Adrenal gland (tissue), 12 donors: Measurements from ENCODE around the gene DNTT. TPM values are rescaled to one million over a fixed set of nuclear protein-coding genes. Genes with fewer than 3 reads are reported as not detected.
A peak's percentile ranks its signal among the peaks of the same experiment; 100 is the strongest.

Experiments used
- DNase-seq, 7 donors: peaks; one replicate each; pipeline ENCODE4 v3.0.0-alpha.2; 2019 to 2020
- H3K27ac ChIP-seq, 5 donors: fragments of 200-600 bp; sonication (generic) in 4 of 5; 1 replicate in 3 of 5; 2 replicates in 2 of 5; pipeline versions ENCODE4 v1.5.1 to v1.8.0; 2016 to 2020; ENCODE audit warnings: mild to moderate bottlenecking in 1 of 5
- H3K27me3 ChIP-seq: fragments of 200-600 bp; 2 replicates; pipeline ENCODE4 v1.8.0; 2021
- H3K36me3 ChIP-seq, 2 donors: fragments of 200-600 bp; replicated peaks in 1 of 2; 1 replicate in 1 of 2; 2 replicates in 1 of 2; pipeline versions ENCODE4 v1.5.1 to v1.8.0; 2018 to 2022
- H3K4me1 ChIP-seq, 2 donors: fragments of 200-600 bp; replicated peaks in 1 of 2; 1 replicate in 1 of 2; 2 replicates in 1 of 2; pipeline versions ENCODE4 v1.5.1 to v1.8.0; 2018 to 2021
- H3K4me3 ChIP-seq, 4 donors: fragments of 200-600 bp; sonication (generic) in 3 of 4; one replicate each; pipeline ENCODE4 v1.5.1; 2016 to 2018
- H3K9me3 ChIP-seq, 3 donors: fragments of 200-600 bp; sonication (generic) in 1 of 3; replicated peaks in 1 of 3; 1 replicate in 2 of 3; 2 replicates in 1 of 3; pipeline versions ENCODE4 v1.5.1 to v1.8.0; 2016 to 2021
- CTCF ChIP-seq, 6 experiments: fragments of 450-650 bp in 4 of 6; fragments of 200-600 bp in 2 of 6; sonication (generic) in 1 of 6; IDR thresholded peaks; 1 replicate in 5 of 6; 2 replicates in 1 of 6; pipeline versions ENCODE4 v1.5.1 to v1.8.0; 2016 to 2021; ENCODE audit warnings: antibody characterized with exemption in 6 of 6, mild to moderate bottlenecking in 2 of 6, moderate library complexity in 1 of 6
- POLR2A ChIP-seq, 2 donors: fragments of 450-650 bp; IDR thresholded peaks; one replicate each; pipeline ENCODE4 v1.6.1; 2017; ENCODE audit warnings: antibody characterized with exemption in 2 of 2, mild to moderate bottlenecking in 2 of 2, moderate library complexity in 1 of 2
- WGBS, 4 donors: extraction: QIAGEN DNeasy Blood & Tissue Kit in 2 of 4; methylation state at CpG; one replicate each; pipeline versions ENCODE4 v1.1.5 to v1.1.7; 2013 to 2017; 5-methylcytosine and 5-hydroxymethylcytosine counted together
- intact Hi-C, 2 donors: fragments of 100-400 bp; cut with DNase I; formaldehyde crosslinking; loops; one replicate each; pipeline versions ENCODE4 v1.14.1 to v1.15.0; 2022 to 2023
- polyA plus RNA-seq, 3 donors: library from polyadenylated mRNA; stranded (reverse); fragments of 200-250 nt in 2 of 3; fragments of 350-450 nt in 1 of 3; fragmentation: Illumina TruSeq in 1 of 3; extraction: RNeasy Lipid Tissue Mini Kit (QIAGEN cat#74804) in 1 of 3; gene quantifications; one replicate each; pipeline ENCODE4 v1.2.3, GENCODE V29; 2013 to 2014
- total RNA-seq, 9 donors: library from RNA; depleted of rRNA in 4 of 9; stranded (reverse); fragments of >200 nt in 4 of 9; fragments of 120-200 nt in 1 of 9; fragmentation: NEBNext Ultra II Directional in 1 of 9; extraction: Animal tissue kit (Norgen Biotek cat#: 25700) in 1 of 9; gene quantifications; one replicate each; pipeline versions ENCODE4 v1.1.0 to v1.2.4, GENCODE V29; 2013 to 2023
- donor health status: healthy with polysubstance abuse.
- donor health status: Bipolar disorder and iron deficiency.
- donor health status: DM: yes; HTN: yes; CAD: no.
- donor health status: DM: no; HTN: no; CAD: no.
- donor health status: DM: no; HTN: no; CAD: no.
- donor health status: DM: yes; HTN: yes; CAD: no.

Gene DNTT
- total and polyA plus RNA-seq, 12 donors = not detected

DNA sequence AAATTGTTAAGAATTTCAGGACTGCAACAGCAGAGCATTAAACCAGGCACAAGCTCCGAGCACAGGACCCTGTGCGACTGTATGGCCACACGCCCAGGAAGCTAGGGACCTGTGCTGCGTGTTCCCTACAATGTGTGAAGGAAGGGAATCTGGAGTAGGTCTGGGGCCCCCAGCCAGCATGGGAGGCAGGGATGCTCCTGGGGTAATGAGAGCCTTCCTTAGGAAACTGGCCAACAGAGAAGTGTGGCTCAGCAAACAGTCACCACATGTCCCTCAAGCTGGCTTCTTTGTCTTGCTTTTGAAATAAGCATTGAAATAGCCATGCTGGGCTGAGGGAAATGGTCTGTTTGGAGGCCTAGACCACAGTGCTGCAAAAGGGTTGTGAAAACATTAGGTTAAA is 41.1 kb upstream of the DNTT start:
- WGBS, 4 donors = 69 to 94% (median 93%) methylated on average over 3 to 4 of the region's 4 CpGs

GRCh38 chr10:96263669-96264068 is 40.6 kb upstream of the DNTT start:
- peaks cover 0 to 2% of the 10 kb centered on the region in 2 donors for H3K4me1 ChIP-seq
- WGBS, 4 donors = 62 to 86% (median 70%) methylated on average over 3 to 4 of the region's 4 CpGs
- intact Hi-C loops = no loop called here
- DNase-seq = peak in 1 of 7 donors; percentile 11
- H3K9me3 ChIP-seq = no peaks in the 10 kb centered on the region
- no peaks in the 10 kb centered on the region for H3K36me3 ChIP-seq
- TF ChIP-seq CTCF (IDR thresholded peaks at IDR 0.05) (no peak), POLR2A (IDR thresholded peaks at IDR 0.05) (no peak)
- H3K27me3 ChIP-seq = no peaks in the 10 kb centered on the region
- no peak overlapping the region for H3K4me3 ChIP-seq
- H3K27ac ChIP-seq = no peak overlapping the region

More for the DNA sequence above, 41.1 kb upstream of the DNTT start:
- TF ChIP-seq POLR2A (IDR thresholded peaks at IDR 0.05) (no peak), CTCF (IDR thresholded peaks at IDR 0.05) (no peak)
- Histone ChIP-seq H3K36me3 (no peaks in the 10 kb centered on the region), H3K9me3 (no peaks in the 10 kb centered on the region), H3K4me1 (peaks cover 0 to 7% of the 10 kb centered on the region in 2 donors), H3K4me3 (no peak overlapping the region), H3K27ac (no peak overlapping the region), H3K27me3 (no peaks in the 10 kb centered on the region)
- intact Hi-C loops = no loop called here
- DNase-seq = no peak

DNA sequence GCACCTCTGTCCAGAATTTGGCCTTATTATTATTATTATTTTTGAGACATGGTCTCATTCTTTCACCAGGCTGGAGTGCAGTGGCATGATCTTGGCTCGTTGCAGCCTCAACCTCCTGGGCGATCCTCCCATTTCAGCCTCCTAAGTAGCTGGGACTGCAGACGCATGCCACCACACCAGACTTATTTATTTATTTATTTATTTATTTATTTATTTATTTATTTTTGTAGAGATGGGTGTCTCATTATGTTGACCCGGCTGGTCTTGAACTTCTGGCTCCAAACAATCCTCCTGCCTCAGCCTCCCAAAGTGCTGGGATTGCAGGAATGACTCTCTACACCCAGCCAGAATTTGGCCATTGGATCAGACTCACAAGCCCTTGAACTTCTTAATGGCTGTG is 39.3 kb upstream of the DNTT start:
- no peaks in the 10 kb centered on the region for H3K9me3 ChIP-seq
- no peaks in the 10 kb centered on the region for H3K4me1 ChIP-seq
- no peak for DNase-seq
- H3K27ac ChIP-seq = no peak overlapping the region
- no peak overlapping the region for H3K4me3 ChIP-seq
- H3K36me3 ChIP-seq = no peaks in the 10 kb centered on the region
- intact Hi-C loops = no loop called here
- WGBS, 4 donors = 85 to 94% (median 90%) methylated on average over 4 of the region's 4 CpGs
- TF ChIP-seq CTCF (IDR thresholded peaks at IDR 0.05) (no peak), POLR2A (IDR thresholded peaks at IDR 0.05) (no peak)
- no peaks in the 10 kb centered on the region for H3K27me3 ChIP-seq

- Histone ChIP-seq H3K36me3 (no peaks in the 10 kb centered on the region), H3K4me1 (no peaks in the 10 kb centered on the region), H3K27ac (no peak overlapping the region), H3K27me3 (no peaks in the 10 kb centered on the region), H3K9me3 (no peaks in the 10 kb centered on the region), H3K4me3 (no peak overlapping the region)
- TF ChIP-seq POLR2A (IDR thresholded peaks at IDR 0.05) (no peak), CTCF (IDR thresholded peaks at IDR 0.05) (no peak)
- intact Hi-C loops = no loop called here
- DNase-seq = no peak
- 58 to 76% (median 73%) methylated on average over 5 to 6 of the region's 6 CpGs for WGBS, 4 donors
Measured at GRCh38 chr10:96266118-96266770, 38.0 kb upstream of the DNTT start.
